GM19238 (cell line): ENCODE measurements around the gene SLC8A1.

Source experiments
- DNase-seq: peaks from one replicate; pipeline ENCODE4 v3.0.0; 2011; ENCODE audit warnings: low spot score; ENCODE audit not compliant: insufficient read length

The SLC8A1 gene

GRCh38 chr2:40201425-40201824, 250.5 kb downstream of the SLC8A1 start:
- no peak for DNase-seq

DNA sequence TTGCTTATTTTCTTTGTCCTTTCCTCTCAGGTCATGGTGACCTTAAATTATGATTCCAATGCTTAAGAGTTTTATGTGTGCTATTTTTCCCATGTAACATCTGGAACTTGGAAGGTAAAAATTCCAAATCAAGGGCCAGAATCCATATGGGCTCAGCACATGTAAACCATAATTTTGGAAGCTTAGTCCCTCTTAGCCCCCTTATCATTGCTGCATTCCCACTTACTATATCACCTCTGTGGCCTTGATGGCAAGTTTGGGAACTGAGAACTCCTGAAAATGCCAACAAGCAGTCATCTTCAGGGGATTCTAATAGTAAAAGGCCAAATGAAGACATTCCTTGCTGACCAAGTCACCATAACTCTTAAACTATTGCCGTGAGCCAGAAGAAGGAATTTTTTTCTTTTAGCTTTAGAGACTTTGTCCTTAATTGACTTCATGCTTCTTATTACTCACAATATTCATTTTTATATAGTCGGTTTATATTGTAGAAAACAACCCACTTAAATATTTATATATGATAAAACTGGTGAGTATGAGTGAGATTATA, 251.4 kb downstream of the SLC8A1 start:
- DNase-seq, result no peak

DNA sequence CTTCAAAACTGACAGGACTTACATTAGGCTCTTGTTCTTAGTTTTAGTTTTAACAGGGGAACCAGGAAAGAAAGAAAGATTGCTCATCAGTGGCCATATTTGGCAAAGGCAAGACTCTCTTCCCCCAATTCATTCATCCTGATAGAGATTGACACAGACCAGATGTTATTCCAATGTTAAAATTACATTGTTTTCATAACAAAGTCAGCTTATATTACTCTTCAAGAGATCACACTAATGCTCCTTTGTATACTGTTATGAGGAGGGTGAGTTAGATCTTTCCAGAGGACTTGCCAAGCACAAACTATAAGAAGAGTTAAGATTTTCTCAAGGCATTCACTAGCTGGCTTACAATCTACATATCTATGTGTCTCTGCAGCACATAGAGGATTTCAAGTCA, 252.1 kb downstream of the SLC8A1 start:
- DNase-seq, result no peak

DNA sequence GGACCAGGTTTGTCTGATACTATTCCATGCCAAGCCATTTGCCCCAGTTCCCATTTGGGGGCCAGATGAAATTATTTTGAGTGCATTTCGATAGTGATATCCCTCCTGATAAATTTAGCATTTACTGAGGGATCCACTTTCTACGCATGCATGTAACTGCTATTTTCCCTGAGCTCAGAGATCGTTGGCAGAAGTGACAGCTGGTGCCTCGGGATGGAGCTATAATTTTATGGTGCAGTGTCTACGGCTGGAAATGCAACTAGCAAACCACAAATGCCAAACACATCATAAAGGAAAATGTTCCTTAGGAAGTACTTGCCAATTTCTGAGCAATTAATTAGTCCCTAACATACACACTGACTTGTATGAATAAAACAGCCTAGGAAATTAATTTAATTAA, 254.8 kb downstream of the SLC8A1 start:
- DNase-seq, result no peak

DNA sequence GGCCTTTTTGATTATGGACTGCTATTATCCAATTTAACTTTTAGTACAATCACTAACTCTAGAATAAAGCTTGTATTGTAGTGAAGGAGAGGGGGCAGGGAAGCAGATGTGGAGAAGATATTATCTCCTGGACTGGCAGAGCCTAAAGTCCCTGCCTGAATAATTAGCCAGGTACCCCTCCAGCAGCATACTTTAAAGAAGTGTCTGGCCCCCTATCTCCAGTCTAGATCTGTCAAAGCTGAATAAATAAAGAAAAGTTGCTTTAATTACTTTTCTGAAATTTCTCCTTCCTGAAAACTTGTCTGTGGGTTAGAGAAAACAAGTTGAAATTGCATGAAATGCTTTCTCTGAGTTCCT, 258.2 kb downstream of the SLC8A1 start:
- no peak for DNase-seq

DNA sequence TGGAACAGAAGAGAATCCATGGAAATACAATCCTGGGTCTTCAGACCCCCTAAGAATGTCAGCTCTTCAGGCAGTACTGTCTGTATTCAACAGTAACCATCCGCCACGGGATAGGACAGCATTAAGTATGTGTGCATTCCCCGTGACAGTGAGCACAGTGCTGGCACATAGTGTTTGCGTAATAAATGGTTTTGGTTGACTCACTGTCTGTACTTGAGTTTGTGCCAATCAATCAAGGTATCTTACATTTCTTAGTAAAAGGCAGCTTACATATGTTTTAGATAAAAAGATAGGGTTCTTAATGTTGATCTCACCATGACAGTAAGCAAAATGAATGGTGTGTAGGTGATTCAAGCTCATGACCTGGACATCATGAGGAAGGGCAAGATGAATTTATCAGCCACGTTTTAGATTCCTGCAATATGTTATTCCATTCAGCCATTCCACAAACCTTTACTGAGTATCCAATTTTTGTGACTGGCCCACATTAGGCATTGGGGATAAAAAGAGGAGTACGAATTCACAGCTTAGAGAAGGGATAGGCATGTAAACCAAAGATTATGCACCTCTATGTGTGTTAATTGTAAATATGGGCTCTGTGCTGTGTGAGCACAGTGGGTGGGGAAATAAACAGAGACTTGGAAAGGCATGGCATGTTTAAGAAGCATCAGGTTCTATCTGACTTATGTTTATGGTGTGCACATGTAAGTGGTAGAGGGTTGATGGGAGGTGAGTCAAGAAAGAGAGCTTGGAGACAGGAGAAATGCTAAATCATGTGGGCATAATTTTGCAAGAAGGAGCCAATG, 258.8 kb downstream of the SLC8A1 start:
- DNase-seq, result no peak

DNA sequence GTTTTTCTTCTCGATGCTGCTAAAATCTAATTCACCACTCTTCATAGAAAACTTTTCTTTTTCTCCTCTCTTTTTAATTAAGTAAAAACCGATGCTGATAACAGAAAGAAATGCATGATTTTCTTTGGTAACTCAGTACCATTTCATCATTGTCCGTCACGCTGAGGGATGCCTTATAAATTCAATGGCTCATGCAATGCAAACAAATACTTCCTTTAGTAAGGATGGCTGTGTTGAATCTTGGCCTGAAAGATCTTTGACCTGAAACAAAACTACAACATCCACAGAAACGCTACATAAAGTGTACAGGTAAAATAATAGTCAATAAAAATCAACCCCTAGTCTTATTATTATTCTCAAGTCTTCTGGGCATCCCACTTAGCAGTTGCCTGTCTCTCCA, 261.4 kb downstream of the SLC8A1 start:
- no peak for DNase-seq

DNA sequence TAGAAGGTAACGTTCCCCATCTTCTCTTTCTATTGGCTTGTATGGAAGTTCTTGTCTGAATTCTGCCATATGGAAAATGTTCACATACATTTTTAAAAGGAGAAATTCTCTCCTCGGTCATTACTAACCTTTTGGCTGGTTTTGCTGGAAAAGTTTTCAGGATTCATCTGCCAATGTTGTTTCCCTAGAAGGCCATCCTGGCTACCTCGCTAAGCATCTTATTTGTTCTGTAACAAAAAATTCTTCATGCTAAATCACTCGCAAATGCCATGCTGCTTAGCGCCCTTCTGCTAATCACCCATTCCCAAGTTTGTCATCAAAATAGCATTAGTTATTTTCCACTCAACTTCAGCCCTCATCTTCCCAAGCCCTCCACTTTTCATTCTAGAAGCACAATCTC, 262.0 kb downstream of the SLC8A1 start:
- DNase-seq, result no peak

DNA sequence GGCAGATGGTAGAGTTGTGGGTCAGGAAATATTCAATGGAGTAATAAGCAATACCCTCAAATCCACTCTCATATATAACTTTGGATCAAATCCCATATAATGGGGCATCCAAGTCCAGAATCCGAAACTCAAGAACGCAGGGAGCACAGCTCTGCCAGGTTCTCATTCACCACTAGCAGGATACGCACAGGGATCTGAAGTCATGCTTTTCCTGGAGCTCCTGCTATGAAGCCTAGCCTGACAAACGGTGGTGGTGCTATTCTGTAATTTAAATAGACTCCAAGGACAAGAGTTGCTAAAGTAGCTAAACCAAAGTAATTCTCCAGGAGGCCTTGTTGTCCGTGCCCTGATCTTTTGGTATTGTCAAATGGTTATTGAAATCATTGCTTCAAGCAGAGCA, 264.8 kb downstream of the SLC8A1 start:
- no peak for DNase-seq

- no peak for DNase-seq
These were observed 267.3 kb downstream of the SLC8A1 start for GRCh38 chr2:40184551-40184950.

- no peak for DNase-seq
These were observed 270.0 kb downstream of the SLC8A1 start for GRCh38 chr2:40181855-40182254.

DNA sequence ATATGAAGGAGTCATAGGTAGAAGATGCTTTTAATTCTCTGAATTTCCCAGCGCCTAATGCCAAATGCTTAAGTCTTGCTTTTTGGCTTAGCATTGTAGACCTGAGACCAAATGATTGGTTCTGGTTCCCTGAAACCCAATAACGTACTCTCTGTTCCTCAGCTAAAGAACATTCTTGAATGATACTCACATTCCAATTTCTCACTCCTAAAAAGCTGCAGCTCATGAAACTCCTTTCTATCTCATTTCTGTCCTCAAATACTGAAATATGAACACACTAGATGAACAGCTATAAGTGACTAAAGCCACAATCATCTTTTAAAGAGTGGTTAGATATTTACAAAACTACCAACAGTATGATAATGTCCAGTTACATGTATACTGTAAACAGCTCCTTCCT, 272.1 kb downstream of the SLC8A1 start:
- no peak for DNase-seq

- DNase-seq, result no peak
These were observed 272.9 kb downstream of the SLC8A1 start for GRCh38 chr2:40178971-40179370.

GRCh38 chr2:40178171-40178778, 273.6 kb downstream of the SLC8A1 start:
- no peak for DNase-seq

DNA sequence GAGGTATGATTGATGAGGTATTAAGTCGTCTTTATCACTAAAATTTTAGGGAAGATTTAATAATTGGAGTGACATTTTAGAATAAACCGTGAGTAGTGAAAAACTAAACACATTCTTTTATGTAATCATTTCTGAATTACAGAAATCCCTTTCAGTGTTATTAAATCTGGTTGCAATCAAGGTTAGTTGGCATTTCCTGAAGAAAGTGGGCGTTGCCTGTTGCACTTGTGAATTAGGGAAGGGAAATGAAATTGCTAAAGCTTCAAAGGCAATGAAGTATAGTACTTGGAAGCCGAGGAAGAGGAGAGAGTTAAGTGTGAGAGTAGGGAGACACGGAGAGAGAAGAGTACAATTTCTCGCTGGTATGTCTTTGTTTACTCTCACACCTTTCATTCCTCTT, 274.5 kb downstream of the SLC8A1 start:
- DNase-seq, result no peak

DNA sequence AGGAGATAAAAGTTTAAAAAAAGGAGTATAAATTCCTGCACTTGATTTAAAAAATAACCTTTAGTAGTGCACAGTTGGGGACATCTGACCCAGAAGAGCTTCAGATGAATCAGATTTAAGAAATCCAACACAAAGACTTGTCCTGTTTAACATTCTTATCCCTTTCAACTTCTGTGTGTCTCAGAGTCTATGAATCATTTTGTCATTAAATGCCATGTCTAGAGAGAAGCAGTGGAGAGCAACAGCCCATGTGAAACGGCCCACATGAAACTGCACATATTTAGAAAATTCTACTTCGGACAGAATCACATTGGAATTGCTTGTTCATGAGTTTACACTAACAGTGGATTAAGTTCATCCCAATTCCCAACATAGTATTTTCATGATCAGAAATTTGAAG, 278.6 kb downstream of the SLC8A1 start:
- no peak for DNase-seq

GRCh38 chr2:40169856-40170255, 282.0 kb downstream of the SLC8A1 start:
- no peak for DNase-seq

DNA sequence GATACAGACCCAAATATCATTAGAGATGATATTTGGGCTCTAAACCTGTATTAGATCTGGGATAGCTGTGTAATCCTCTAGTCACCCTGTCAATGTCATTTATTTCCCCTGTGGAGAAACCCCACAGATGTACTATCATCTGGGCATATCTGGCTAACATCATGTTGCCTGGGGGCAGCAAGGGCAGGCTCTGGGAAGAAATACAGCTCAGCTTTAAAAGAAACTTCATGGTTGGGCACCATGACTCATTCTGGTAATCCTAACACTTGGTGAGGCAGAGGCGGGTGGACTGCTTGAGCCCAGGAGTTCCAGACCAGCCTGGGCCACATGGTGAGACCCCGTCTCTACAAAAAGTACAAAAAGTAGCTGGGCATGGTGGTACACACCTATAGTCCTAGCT, 282.5 kb downstream of the SLC8A1 start:
- DNase-seq, result no peak

- no peak for DNase-seq
These were observed 283.3 kb downstream of the SLC8A1 start for GRCh38 chr2:40168546-40168945.

DNA sequence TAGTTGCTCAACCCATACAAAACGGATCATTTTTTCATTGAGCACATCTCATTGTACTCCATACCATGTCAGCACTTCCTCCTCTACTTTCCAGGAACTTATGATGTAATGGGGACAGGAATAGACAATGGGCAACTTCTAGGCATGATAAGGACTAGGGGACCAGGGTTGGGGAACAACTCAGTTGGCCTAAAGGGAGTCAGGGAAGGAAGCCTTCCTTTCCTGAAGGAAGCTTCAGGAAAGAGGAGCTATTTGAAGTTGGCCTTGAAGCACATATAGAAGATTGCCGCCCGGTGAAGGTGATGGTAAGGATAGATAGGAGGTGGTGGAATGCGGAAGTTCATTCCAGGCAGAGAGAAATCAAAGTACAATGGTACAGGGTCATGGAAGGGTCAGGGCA, 283.9 kb downstream of the SLC8A1 start:
- DNase-seq, result no peak

DNA sequence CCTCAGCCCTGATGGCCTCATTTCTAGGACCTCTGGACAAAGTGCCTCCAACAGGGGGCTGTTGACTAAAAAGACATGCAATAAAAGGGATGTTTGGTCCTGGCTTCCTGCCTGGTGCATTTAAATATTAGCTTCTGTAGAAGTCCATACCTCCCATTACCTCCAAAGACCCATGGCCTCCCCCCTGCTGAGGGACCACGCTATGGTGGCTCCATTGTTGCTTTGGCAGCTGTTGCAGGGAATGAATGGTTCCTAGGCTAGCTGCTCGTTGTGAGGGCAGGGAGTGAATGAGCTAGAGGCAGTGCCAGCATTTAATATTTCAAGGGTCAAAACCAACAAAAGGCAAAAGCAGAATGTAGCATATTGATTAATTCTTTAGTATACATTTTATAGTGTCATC, 285.9 kb downstream of the SLC8A1 start:
- DNase-seq, result no peak

GRCh38 chr2:40165509-40165844, 286.4 kb downstream of the SLC8A1 start:
- DNase-seq, result no peak
